Activated CD4-positive, alpha-beta memory T cell treated with anti-CD3 and anti-CD28 coated beads, Interleukin-2, amount 10 ng/mL, durations not matched to agents 7 days and 5 days (primary cell): ENCODE results near the gene PKP4. TPM values are rescaled to one million over a fixed set of nuclear protein-coding genes. Genes with fewer than 3 reads are reported as not detected.

Experiments used
- CTCF ChIA-PET: fragments of 350-600 bp; sonication (Branson Sonifier 250); formaldehyde crosslinking; loops from one replicate; lab custom pipeline; 2021; ENCODE audit warnings: antibody characterized with exemption, inconsistent platforms; lab: Charles Lee
- POLR2A ChIA-PET: fragments of 350-600 bp; sonication (Branson Sonifier 250); formaldehyde crosslinking; loops from one replicate; lab custom pipeline; 2021; ENCODE audit warnings: antibody characterized with exemption; lab: Charles Lee
- DNase-seq: peaks from one replicate; pipeline ENCODE4 v3.0.0-alpha.2; 2020
- H3K27ac Mint-ChIP-seq: one replicate; pipeline ENCODE4 v1.8.0; 2021; ENCODE audit warnings: mild to moderate bottlenecking, mixed read lengths
- H3K27me3 Mint-ChIP-seq: one replicate; pipeline ENCODE4 v1.8.0; 2021; ENCODE audit warnings: mixed read lengths
- H3K36me3 Mint-ChIP-seq: one replicate; pipeline ENCODE4 v1.8.0; 2021; ENCODE audit warnings: low read depth, mixed read lengths
- H3K4me1 Mint-ChIP-seq: one replicate; pipeline ENCODE4 v1.8.0; 2021; ENCODE audit warnings: mixed read lengths
- H3K4me3 Mint-ChIP-seq: one replicate; pipeline ENCODE4 v1.8.0; 2021; ENCODE audit warnings: mild to moderate bottlenecking, mixed read lengths
- H3K9me3 Mint-ChIP-seq: one replicate; pipeline ENCODE4 v1.8.0; 2021; ENCODE audit warnings: mixed read lengths
- total RNA-seq, 2 experiments: library from RNA; stranded (reverse); gene quantifications; one replicate each; pipeline ENCODE4 v1.2.3, GENCODE V29; 2021

The PKP4 gene
- total RNA-seq, 2 experiments from 2014 or later: 33.8 to 34.1 TPM

DNA sequence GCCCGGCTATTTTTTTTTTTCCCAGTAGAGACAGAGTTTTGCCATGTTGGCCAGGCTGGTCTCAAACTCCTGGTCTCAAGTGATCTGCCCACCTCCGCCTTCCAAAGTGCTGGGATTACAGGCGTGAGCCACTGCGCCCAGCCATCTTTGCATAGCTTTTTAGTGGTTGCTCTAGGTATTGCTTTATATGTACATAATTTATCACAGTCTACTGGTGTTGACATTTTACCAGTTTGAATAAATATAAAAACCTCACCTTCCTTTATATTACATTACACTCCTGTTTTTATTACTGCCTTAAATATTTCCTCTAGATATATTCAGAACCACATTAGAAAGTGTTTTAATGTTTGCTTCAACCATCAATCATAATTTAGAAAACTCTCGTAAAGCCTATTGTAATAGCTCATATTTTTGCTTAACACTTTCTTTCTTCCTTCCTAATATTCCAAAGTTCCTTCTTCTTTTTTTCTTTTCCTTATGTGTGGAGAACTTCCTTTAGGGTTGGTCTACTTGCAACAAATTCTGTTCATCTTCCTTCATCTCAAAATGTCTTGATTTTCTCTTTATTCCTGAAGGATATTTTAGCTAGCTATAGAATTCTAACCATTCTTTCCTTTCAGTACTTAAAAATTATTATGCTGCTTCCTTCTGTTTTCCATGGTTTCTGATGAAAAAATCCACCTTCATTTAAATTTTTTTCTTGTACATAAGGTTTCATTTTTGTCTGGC lies 256.2 kb downstream of the PKP4 start:
- no peaks in the 10 kb centered on the region for H3K4me1 Mint-ChIP-seq
- no peak overlapping the region for H3K27ac Mint-ChIP-seq
- peaks cover 4% of the 10 kb centered on the region for H3K27me3 Mint-ChIP-seq
- H3K36me3 Mint-ChIP-seq: no peaks in the 10 kb centered on the region
- H3K9me3 Mint-ChIP-seq: peaks cover 4% of the 10 kb centered on the region
- no peak for DNase-seq
- ChIA-PET CTCF (interaction anchor here (1.3 kb wide), 1 partner anchor 32 kb away, joined by 4 read pairs; no protein-coding TSS in a partner anchor), POLR2A (no interaction called here)
- no peak overlapping the region for H3K4me3 Mint-ChIP-seq

DNA sequence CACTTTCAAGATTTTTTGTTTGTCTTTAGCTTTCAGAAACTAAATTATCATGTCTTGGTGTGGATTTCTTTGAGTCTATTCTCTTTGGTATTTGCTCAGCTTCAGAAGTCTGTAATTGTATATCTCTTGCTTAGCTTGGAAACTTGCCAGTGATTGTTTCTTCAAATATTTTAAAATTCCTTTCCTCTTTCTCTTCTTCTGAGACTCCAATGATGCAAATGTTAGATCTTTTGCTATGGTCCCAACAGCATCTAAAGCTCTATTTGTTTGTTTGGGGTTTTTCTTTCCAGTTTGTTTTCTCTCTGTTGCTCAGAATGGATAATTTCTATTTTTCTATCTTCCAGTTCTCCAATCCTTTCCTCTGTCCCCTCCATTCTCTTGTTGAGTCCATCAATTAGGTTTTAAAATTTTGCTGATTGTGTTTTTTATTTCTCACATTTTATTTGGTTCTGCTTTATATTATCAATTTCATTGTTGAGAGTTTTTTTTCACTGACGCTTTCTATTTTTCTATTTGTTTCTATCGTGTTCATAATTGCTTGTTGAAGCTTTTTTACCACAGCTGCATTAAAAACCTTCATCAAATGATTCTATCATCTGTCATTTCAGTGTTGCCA lies 256.9 kb downstream of the PKP4 start:
- Mint-ChIP-seq H3K9me3 (peaks cover 4% of the 10 kb centered on the region), H3K4me3 (no peak overlapping the region), H3K36me3 (no peaks in the 10 kb centered on the region), H3K27me3 (peaks cover 4% of the 10 kb centered on the region), H3K27ac (no peak overlapping the region), H3K4me1 (no peaks in the 10 kb centered on the region)
- ChIA-PET CTCF (interaction anchor here (1.3 kb wide), 1 partner anchor 31 kb away, joined by 4 read pairs; no protein-coding TSS in a partner anchor), POLR2A (no interaction called here)
- no peak for DNase-seq

DNA sequence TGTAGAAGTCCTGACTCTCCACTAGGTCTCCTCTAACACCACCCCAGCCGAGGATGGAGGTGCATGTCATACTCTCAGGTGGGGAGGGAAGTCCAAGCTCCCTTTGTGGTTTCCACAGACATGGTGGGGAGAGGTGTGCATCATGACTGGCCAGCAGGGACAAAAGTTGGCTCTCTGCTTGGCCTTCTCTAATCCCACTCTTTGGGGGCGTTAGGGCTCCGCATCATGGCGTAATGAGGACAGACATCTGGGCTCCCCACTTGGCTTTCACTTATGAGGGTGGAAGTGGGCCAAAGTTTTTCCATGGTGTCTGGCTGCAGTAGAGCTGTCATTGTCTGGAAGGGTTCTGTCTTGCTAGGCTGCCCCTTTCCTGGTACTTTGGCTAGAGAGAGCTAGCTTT lies 257.7 kb downstream of the PKP4 start:
- H3K4me3 Mint-ChIP-seq: no peak overlapping the region
- H3K27me3 Mint-ChIP-seq: peaks cover 4% of the 10 kb centered on the region
- no peaks in the 10 kb centered on the region for H3K4me1 Mint-ChIP-seq
- H3K36me3 Mint-ChIP-seq: no peaks in the 10 kb centered on the region
- peaks cover 4% of the 10 kb centered on the region for H3K9me3 Mint-ChIP-seq
- no peak overlapping the region for H3K27ac Mint-ChIP-seq
- POLR2A ChIA-PET: no interaction called here
- no peak for DNase-seq
- CTCF ChIA-PET: no interaction called here

DNA sequence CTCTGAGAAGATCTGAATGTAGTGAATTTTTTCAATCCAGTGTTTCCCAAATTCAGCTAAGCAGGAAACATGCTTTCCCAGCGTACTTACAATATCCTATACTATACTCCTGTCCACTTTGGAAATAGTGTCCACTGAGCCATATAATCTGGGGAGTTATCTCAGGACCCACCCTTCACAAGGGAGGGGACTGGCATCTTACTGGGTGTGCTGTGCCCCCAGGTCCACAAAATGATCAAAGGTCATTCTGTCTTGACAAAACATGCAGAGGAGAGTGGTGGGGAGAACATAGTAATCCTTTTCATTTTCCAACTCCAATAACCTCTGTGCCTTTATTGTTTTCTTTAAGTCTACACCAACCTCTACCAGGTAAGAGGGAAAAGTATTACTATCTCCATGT lies 258.6 kb downstream of the PKP4 start:
- Mint-ChIP-seq H3K4me1 (no peaks in the 10 kb centered on the region), H3K9me3 (peaks cover 4% of the 10 kb centered on the region), H3K27ac (no peak overlapping the region), H3K36me3 (no peaks in the 10 kb centered on the region), H3K4me3 (no peak overlapping the region), H3K27me3 (peaks cover 4% of the 10 kb centered on the region)
- ChIA-PET CTCF (no interaction called here), POLR2A (no interaction called here)
- no peak for DNase-seq

DNA sequence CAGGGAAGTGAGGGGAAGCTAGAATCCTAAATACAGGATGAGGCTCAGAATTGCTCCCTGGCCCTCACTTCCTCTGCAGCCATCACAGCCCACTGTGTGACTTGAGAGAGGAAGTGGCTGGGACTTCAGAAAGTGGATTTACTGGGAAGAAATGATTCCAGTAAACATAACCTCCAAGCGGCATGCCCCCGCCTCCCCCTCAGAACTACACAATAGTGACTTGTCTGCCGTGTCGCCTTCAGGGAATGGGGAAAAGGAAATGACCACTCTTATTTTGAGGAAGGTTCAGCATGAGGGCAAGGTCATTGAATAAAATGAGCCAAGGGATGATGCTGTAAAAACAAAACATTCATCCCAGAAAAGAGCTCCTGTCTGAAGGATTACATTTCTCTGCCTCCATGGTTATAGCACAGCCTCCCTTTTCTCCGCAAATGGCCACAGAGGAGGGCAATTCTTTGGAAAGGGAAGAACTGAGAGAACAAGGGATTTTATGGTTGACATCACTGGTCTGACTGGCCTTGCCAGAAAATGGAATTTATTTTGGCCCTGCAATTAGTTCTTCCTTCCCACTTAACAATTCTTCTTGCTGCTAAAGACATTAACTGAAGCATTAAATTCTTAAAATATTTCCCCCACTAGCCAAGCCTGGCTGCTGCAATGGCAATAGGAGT lies 259.5 kb downstream of the PKP4 start:
- Mint-ChIP-seq H3K9me3 (peaks cover 4% of the 10 kb centered on the region), H3K27me3 (peaks cover 4% of the 10 kb centered on the region), H3K4me3 (no peak overlapping the region), H3K4me1 (no peaks in the 10 kb centered on the region), H3K27ac (no peak overlapping the region), H3K36me3 (no peaks in the 10 kb centered on the region)
- DNase-seq: no peak
- CTCF ChIA-PET: no interaction called here
- POLR2A ChIA-PET: no interaction called here

DNA sequence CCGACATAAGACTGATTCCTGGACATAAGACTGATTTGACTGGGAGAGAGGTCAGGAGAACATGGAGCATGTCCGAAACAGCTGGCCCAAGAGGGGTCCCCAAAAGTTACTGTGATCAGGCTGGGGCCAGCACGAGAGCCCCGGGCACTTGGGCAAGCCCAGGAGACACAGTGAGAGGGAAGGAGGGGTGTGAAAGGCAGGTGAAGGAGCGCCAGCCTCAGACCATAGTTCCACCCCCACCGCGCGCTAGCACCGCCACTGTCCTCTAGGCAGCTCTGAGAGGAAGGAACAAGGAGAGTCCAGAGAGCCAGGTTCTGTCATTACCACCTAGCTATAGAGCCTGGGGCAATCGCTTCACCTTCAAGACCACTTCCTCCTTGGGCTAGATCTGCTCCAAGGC lies 260.2 kb downstream of the PKP4 start:
- Mint-ChIP-seq H3K4me1 (no peaks in the 10 kb centered on the region), H3K9me3 (peaks cover 4% of the 10 kb centered on the region), H3K27ac (no peak overlapping the region), H3K4me3 (no peak overlapping the region), H3K27me3 (peaks cover 4% of the 10 kb centered on the region), H3K36me3 (no peaks in the 10 kb centered on the region)
- POLR2A ChIA-PET: no interaction called here
- no peak for DNase-seq
- CTCF ChIA-PET: no interaction called here

DNA sequence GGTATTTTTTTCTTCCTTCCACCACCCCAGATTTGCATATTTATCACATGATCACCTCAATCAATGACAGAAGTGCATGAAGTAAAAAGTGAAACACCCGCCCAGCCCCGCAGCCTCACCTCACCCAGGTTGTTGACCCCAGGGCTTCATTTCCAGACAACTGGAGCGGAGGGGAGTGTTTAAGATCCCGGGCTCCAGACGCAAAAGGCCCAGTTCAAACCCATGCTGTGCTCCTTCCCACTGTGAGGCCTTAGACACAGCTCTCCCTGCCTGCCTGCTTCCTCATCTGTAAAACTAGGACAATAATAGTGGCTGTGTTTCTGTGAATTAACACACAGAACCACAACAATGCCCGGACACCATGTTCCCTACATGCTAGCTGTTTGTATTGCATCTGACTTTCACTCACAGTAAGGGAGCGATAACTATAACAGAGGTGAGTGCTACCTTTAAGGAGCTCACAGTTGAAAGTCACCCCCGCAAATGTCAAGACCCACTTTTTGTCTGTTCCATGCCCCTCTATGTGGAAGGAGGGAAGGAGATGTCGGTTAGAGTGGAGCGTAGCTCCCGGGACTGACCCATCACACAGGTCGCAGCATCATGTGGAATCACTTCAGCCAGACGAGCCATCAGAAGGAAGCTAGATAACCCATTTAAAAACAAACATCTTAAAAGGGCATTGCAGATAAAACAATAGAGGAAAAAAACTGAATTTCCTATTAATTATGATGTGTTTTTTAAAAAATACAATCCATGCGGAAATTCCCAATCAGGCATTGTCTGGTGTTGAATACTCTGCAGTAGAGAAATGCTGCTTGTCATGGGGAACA lies 260.8 kb downstream of the PKP4 start:
- Mint-ChIP-seq H3K4me3 (no peak overlapping the region), H3K9me3 (peaks cover 4% of the 10 kb centered on the region), H3K36me3 (no peaks in the 10 kb centered on the region), H3K4me1 (no peaks in the 10 kb centered on the region), H3K27me3 (peaks cover 4% of the 10 kb centered on the region), H3K27ac (no peak overlapping the region)
- CTCF ChIA-PET: no interaction called here
- DNase-seq: no peak
- POLR2A ChIA-PET: no interaction called here

DNA sequence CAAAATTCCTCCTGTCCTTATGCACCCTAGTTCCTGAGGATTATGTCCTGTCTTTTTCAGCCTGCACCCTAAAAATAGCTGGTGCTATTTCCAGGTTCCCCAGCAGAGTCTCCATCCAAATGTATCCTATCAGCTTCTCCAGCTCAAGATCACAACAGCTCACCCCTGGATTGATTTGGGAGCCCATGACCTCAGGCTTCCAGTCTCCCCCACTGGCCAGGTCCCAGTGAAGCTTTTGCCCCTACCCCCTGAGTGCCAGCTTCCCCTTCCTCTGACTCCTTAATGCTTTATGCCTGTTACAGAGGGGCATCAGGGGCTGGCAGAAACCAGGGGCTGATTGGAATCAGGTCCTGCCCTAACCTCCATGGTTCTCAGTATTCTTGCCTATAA lies 261.4 kb downstream of the PKP4 start:
- POLR2A ChIA-PET: no interaction called here
- no peak for DNase-seq
- H3K4me3 Mint-ChIP-seq: no peak overlapping the region
- no peaks in the 10 kb centered on the region for H3K4me1 Mint-ChIP-seq
- H3K27me3 Mint-ChIP-seq: peaks cover 4% of the 10 kb centered on the region
- peaks cover 2% of the 10 kb centered on the region for H3K9me3 Mint-ChIP-seq
- H3K27ac Mint-ChIP-seq: no peak overlapping the region
- H3K36me3 Mint-ChIP-seq: no peaks in the 10 kb centered on the region
- CTCF ChIA-PET: no interaction called here

DNA sequence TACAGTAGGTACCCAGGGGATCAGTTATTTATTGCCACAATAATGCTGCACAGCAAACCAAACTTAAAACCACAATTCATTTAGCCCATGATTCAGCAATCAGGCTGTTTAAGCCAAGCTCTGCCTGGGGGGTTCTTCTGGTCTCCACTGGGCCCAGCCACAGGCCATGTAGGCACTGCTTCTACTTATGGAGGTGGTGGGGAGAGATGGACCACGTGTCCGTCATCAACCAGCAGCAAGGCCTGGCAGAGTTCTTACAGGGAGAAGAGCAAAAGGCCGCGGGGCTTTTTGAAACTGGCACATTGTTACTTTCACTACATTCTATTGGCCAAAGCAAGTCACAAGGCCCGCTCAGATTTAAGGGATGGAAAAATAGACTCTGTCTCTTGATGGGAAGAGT lies 262.1 kb downstream of the PKP4 start:
- DNase-seq: no peak
- ChIA-PET CTCF (no interaction called here), POLR2A (no interaction called here)
- H3K4me3 Mint-ChIP-seq: no peak overlapping the region
- H3K27ac Mint-ChIP-seq: no peak overlapping the region
- peaks cover under 1% of the 10 kb centered on the region for H3K27me3 Mint-ChIP-seq
- no peaks in the 10 kb centered on the region for H3K4me1 Mint-ChIP-seq
- H3K36me3 Mint-ChIP-seq: no peaks in the 10 kb centered on the region
- no peaks in the 10 kb centered on the region for H3K9me3 Mint-ChIP-seq

DNA sequence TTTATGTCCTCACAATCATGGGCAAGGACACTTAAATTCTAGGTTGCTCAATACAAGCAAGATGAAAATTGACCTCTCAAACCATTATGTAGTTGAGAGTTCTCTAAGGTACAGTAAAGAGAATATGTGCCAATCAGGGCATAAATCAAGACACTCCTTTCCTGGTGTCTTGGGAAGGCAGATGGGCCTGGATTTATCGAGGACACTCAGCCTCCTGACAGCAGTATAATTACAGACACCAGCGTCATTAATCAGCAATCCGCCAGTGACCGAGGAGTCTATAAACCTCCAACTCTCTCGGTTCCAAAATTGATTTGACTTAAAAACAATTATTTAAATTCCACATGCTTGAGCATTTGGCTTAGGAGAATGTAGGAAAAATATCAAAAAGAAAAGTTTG lies 262.7 kb downstream of the PKP4 start:
- Mint-ChIP-seq H3K27ac (no peak overlapping the region), H3K4me1 (no peaks in the 10 kb centered on the region)

DNA sequence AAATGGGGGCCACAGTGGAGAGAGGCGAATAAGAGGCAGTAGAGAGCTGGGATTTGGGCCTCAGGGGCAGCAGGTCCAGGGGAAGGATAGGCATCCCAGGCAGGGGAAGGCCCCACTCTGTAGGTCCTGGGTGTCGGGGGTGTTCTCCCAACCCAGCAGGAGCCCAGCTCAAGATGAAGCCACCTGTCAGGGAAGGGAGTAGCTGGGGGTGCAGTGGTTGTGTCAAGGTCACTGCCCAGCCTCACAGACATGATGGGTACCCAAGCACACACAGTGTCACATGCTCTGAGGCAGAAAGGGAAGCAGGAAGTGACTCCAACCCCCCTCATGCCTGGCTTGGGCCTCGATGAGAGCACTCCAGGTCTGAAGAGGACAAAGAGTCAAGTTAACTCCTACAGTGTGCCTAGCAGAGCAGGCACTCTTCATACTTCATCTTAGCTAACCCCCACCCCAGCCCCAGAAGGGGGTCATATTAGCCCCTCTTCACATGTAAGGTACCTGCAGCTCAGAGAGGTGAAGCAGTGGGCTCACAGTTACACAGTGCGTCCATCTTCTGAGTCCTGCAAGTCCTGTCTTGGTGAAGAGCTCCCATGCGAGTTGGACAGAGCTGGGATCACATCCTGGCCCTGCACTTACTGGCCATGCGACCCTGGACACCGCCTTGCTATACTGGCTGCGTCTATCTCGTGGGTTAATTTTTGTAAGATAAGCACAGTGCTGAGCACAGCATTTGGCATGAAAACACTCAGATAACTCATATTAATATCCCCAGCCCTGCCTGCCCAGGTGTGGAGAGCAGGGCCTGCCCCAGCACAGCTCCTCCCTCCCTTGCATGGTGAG lies 265.7 kb downstream of the PKP4 start:
- ChIA-PET CTCF (interaction anchor here (0.8 kb wide), 1 partner anchor 216 kb away, joined by 3 read pairs; no protein-coding TSS in a partner anchor), POLR2A (no interaction called here)
- no peaks in the 10 kb centered on the region for H3K36me3 Mint-ChIP-seq
- no peak for DNase-seq
- no peak overlapping the region for H3K27ac Mint-ChIP-seq
- H3K4me1 Mint-ChIP-seq: no peaks in the 10 kb centered on the region
- H3K27me3 Mint-ChIP-seq: no peaks in the 10 kb centered on the region
- H3K4me3 Mint-ChIP-seq: no peak overlapping the region
- peaks cover 2% of the 10 kb centered on the region for H3K9me3 Mint-ChIP-seq

More for the DNA sequence above, 262.7 kb downstream of the PKP4 start:
- H3K9me3 Mint-ChIP-seq: peaks cover 2% of the 10 kb centered on the region
- no peak overlapping the region for H3K4me3 Mint-ChIP-seq
- CTCF ChIA-PET: no interaction called here
- no peak for DNase-seq
- H3K27me3 Mint-ChIP-seq: no peaks in the 10 kb centered on the region
- H3K36me3 Mint-ChIP-seq: no peaks in the 10 kb centered on the region
- POLR2A ChIA-PET: no interaction called here

DNA sequence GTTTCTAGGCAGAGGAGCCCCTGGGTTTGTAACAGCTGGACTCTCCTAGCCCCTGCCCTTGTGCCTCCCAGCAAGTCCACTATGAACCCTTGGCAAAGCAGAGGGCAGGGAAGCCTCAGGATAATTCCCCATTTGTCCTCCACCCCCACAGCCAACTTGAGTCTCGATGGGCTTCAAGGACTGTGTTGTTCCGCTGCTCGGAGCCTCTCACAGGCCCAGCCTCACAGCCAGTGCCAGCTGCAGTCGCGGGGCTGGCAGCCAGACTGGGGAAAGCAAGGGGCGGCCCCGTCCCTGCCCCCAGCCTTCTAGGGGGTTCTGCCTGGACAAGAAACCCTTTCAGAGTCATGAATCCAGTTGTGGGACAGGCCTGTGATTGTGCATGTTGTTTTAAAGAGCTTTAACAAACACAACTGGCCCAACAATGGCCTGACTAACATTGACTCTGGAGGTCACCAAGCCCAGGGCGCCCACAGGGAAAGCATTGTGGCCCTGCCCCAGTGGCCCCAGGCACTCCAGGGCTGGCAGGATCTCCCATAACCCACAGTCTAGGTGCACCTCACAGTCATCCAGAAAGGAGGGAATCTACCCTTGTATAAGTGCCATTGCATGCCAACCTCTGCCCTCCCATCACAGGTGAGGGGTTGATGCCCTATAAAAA lies 266.6 kb downstream of the PKP4 start:
- no peak overlapping the region for H3K4me3 Mint-ChIP-seq
- no peaks in the 10 kb centered on the region for H3K27me3 Mint-ChIP-seq
- POLR2A ChIA-PET: no interaction called here
- H3K9me3 Mint-ChIP-seq: peaks cover 2% of the 10 kb centered on the region
- H3K27ac Mint-ChIP-seq: no peak overlapping the region
- CTCF ChIA-PET: no interaction called here
- no peaks in the 10 kb centered on the region for H3K4me1 Mint-ChIP-seq
- no peak for DNase-seq
- no peaks in the 10 kb centered on the region for H3K36me3 Mint-ChIP-seq
